ENCODE measurements around the gene CACNA1B.

The CACNA1B gene

GRCh38 chr9:137985637-137986071, 108.1 kb downstream of the CACNA1B start:
- no peak for TF ChIP-seq TARDBP (IDR thresholded peaks at IDR 0.05)
- TF ChIP-seq ARNT (IDR thresholded peaks at IDR 0.05), result no peak
- TF ChIP-seq FOXA1 (IDR thresholded peaks at IDR 0.05), result no peak
- TF ChIP-seq LEF1 (IDR thresholded peaks at IDR 0.05; ENCODE audit: borderline replicate concordance), result no peak
- no peak for TF ChIP-seq CTBP1 (IDR thresholded peaks at IDR 0.05; ENCODE audit: borderline replicate concordance)
- TF ChIP-seq HDGF (IDR thresholded peaks at IDR 0.05; ENCODE audit: borderline replicate concordance), result no peak
- no peak for TF ChIP-seq L3MBTL2 (conservative IDR thresholded peaks at IDR 0.05)
- no peak for TF ChIP-seq ELF4 (IDR thresholded peaks at IDR 0.05)
- TF ChIP-seq FOXM1 (IDR thresholded peaks at IDR 0.05; ENCODE audit: borderline replicate concordance), result no peak
- TF ChIP-seq BHLHE40 (IDR thresholded peaks at IDR 0.05; ENCODE audit: borderline replicate concordance), result no peak
- TF ChIP-seq SP1 (IDR thresholded peaks at IDR 0.05), result no peak
- no peak for TF ChIP-seq ZNF384 (IDR thresholded peaks at IDR 0.05)
- no peak for DNase-seq (ENCODE audit: extremely low spot score)
- CTCF ChIA-PET, result no interaction called here
- POLR2A ChIA-PET, result no interaction called here

GRCh38 chr9:137986268-137987099, 108.9 kb downstream of the CACNA1B start:
- CTCF ChIA-PET, result no interaction called here
- POLR2A ChIA-PET, result no interaction called here
- no peak for TF ChIP-seq ARNT (IDR thresholded peaks at IDR 0.05)
- TF ChIP-seq FOXA1 (IDR thresholded peaks at IDR 0.05), result no peak
- no peak for TF ChIP-seq BHLHE40 (IDR thresholded peaks at IDR 0.05; ENCODE audit: borderline replicate concordance)
- no peak for TF ChIP-seq LEF1 (IDR thresholded peaks at IDR 0.05; ENCODE audit: borderline replicate concordance)
- DNase-seq (ENCODE audit: extremely low spot score), result no peak

- ChIA-PET POLR2A (no interaction called here), CTCF (no interaction called here)
- no peak for DNase-seq (ENCODE audit: extremely low spot score)
- TF ChIP-seq FOXK2 (IDR thresholded peaks at IDR 0.05) (no peak), SUZ12 (IDR thresholded peaks at IDR 0.05) (no peak), ARNT (IDR thresholded peaks at IDR 0.05) (no peak)
Measured at GRCh38 chr9:137987244-137988030, 109.9 kb downstream of the CACNA1B start.

GRCh38 chr9:137988051-137988450, 110.5 kb downstream of the CACNA1B start:
- TF ChIP-seq ELF4 (IDR thresholded peaks at IDR 0.05), result no peak
- TF ChIP-seq PKNOX1 (IDR thresholded peaks at IDR 0.05), result no peak
- no peak for TF ChIP-seq TARDBP (IDR thresholded peaks at IDR 0.05)
- no peak for TF ChIP-seq LEF1 (IDR thresholded peaks at IDR 0.05; ENCODE audit: borderline replicate concordance)
- TF ChIP-seq SUZ12 (IDR thresholded peaks at IDR 0.05), result no peak
- TF ChIP-seq CTBP1 (IDR thresholded peaks at IDR 0.05; ENCODE audit: borderline replicate concordance), result no peak
- no peak for TF ChIP-seq NFRKB (IDR thresholded peaks at IDR 0.05)
- no peak for TF ChIP-seq FOXM1 (IDR thresholded peaks at IDR 0.05; ENCODE audit: borderline replicate concordance)
- no peak for TF ChIP-seq FOXK2 (IDR thresholded peaks at IDR 0.05)
- TF ChIP-seq ARNT (IDR thresholded peaks at IDR 0.05), result no peak
- TF ChIP-seq FOXA1 (IDR thresholded peaks at IDR 0.05), result no peak
- no peak for TF ChIP-seq SP1 (IDR thresholded peaks at IDR 0.05)
- TF ChIP-seq ZNF384 (IDR thresholded peaks at IDR 0.05), result no peak
- no peak for TF ChIP-seq HDGF (IDR thresholded peaks at IDR 0.05; ENCODE audit: borderline replicate concordance)
- TF ChIP-seq L3MBTL2 (conservative IDR thresholded peaks at IDR 0.05), result no peak
- no peak for TF ChIP-seq BHLHE40 (IDR thresholded peaks at IDR 0.05; ENCODE audit: borderline replicate concordance)
- POLR2A ChIA-PET, result no interaction called here
- no peak for DNase-seq (ENCODE audit: extremely low spot score)
- CTCF ChIA-PET, result no interaction called here

- no peak for DNase-seq (ENCODE audit: extremely low spot score)
- ChIA-PET CTCF (no interaction called here), POLR2A (no interaction called here)
- TF ChIP-seq L3MBTL2 (conservative IDR thresholded peaks at IDR 0.05) (no peak), PKNOX1 (IDR thresholded peaks at IDR 0.05) (no peak), ELF4 (IDR thresholded peaks at IDR 0.05) (no peak), HDGF (IDR thresholded peaks at IDR 0.05; ENCODE audit: borderline replicate concordance) (no peak), FOXK2 (IDR thresholded peaks at IDR 0.05) (no peak), NFRKB (IDR thresholded peaks at IDR 0.05) (no peak), SP1 (IDR thresholded peaks at IDR 0.05) (no peak), FOXM1 (IDR thresholded peaks at IDR 0.05; ENCODE audit: borderline replicate concordance) (no peak), CTBP1 (IDR thresholded peaks at IDR 0.05; ENCODE audit: borderline replicate concordance) (no peak), FOXA1 (IDR thresholded peaks at IDR 0.05) (no peak), ARNT (IDR thresholded peaks at IDR 0.05) (no peak), SUZ12 (IDR thresholded peaks at IDR 0.05) (no peak), LEF1 (IDR thresholded peaks at IDR 0.05; ENCODE audit: borderline replicate concordance) (no peak), ZNF384 (IDR thresholded peaks at IDR 0.05) (no peak), BHLHE40 (IDR thresholded peaks at IDR 0.05; ENCODE audit: borderline replicate concordance) (no peak), TARDBP (IDR thresholded peaks at IDR 0.05) (no peak)
Measured at GRCh38 chr9:137988701-137989100, 111.1 kb downstream of the CACNA1B start.

- TF ChIP-seq NFRKB (IDR thresholded peaks at IDR 0.05) (no peak), ELF4 (IDR thresholded peaks at IDR 0.05) (no peak), TARDBP (IDR thresholded peaks at IDR 0.05) (no peak), FOXA1 (IDR thresholded peaks at IDR 0.05) (no peak), LEF1 (IDR thresholded peaks at IDR 0.05; ENCODE audit: borderline replicate concordance) (no peak), BHLHE40 (IDR thresholded peaks at IDR 0.05; ENCODE audit: borderline replicate concordance) (no peak)
- no peak for DNase-seq (ENCODE audit: extremely low spot score)
- CTCF ChIA-PET, result no interaction called here
- POLR2A ChIA-PET, result no interaction called here
Measured at GRCh38 chr9:137989156-137989555, 111.6 kb downstream of the CACNA1B start.

Measured in HEK293T (cell line).